ENCODE results near the gene LACTB. TPM values are rescaled to one million over a fixed set of nuclear protein-coding genes. Genes with fewer than 3 reads are reported as not detected.

LACTB gene
- total RNA-seq, 2 donors from 2014 or later, result 14.3 to 21.2 TPM

DNA sequence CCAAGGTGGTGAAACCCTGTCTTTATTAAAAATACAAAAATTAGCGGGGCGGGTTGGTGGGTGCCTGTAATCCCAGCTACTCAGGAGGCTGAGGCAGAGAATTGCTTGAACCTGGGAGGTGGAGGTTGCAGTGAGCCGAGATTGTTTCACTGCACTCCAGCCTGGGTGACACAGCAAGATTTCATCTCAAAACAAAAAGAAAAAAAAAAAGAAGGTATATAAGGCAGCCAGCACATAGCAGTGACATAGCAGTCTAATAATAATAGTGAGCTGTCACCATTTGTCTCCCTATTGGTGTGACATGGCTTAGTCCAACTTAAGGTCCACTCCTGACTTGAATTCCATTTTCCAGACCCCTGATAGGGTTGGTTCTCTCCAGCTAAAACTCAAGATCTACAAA lies 8.8 kb upstream of the LACTB start:
- intact Hi-C loops (cut with DNase I), result no loop called here
- DNase-seq (ENCODE audit: low spot score), result no peak

DNA sequence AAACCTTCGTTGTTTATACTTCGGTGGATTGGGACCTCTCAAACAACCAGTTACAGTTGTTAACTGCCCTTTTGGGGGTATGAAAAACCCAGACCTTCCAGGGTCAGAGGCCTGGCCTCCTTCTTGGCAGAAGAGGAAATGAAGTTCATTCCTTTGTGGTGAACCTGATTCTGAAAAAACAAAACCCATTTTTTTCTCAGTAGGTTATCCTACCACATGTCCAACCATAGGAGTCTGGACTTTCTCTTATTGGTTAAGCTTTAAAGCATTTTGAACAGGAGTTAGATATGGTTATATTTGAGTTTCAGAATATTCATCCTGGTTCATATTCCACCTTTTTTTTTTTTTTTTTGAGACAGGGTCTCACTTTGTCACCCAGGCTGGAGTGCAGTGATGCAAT lies 7.2 kb upstream of the LACTB start:
- DNase-seq (ENCODE audit: low spot score), result no peak
- intact Hi-C loops (cut with DNase I), result no loop called here

DNA sequence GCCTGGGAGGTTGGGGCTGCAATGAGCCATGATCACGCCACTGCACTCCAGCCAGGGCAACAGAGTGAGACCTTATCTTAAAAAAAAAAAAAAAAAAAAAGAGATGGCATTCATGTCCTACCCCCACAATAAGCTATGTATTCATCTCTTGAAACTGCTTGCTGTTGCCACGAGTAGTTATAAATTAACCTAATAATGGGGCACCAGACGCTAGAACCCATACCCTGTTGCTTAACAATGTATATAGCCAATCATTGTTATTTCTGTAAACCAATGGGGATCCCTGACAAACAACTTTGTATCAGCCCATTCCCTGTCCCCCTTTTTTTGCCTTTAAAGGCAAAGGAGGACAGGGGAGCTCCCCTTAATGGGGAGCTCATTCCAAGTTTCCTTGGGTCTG lies 2.8 kb upstream of the LACTB start:
- DNase-seq (ENCODE audit: low spot score), result no peak
- intact Hi-C loops (cut with DNase I), result no loop called here

DNA sequence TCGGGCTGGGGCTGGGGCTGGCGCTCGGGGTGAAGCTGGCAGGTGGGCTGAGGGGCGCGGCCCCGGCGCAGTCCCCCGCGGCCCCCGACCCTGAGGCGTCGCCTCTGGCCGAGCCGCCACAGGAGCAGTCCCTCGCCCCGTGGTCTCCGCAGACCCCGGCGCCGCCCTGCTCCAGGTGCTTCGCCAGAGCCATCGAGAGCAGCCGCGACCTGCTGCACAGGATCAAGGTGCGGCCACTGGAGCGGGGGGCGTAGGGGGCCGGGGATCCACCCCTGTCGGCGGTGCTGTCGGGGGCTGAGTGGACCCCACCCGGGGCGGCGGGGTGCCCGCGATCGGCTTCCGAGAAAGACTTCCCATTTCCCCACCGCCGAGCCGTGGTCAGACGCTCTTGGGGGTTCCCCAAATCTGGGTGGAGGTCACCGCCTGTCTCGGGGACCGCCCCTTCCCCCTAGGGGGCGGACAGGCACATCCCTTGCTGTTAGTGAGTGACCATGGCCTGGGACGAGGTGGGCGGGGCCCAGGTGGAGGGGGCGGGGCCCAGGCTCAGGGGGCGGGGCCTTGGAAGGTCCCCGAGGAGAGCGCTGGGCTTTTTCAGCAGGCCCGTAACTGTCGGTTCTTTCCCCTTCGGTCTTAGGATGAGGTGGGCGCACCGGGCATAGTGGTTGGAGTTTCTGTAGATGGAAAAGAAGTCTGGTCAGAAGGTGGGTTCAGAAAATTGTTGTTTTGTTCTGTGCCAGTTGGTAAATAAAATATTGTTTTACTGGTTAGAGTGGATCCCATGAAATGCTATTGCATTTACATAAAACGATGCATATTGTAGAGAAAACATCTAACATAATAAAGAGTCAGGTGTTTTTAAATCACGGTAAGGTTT lies 578 bp downstream of the LACTB start:
- intact Hi-C loops (cut with DNase I), result no loop called here
- DNase-seq (ENCODE audit: low spot score), result peak; percentile 96

DNA sequence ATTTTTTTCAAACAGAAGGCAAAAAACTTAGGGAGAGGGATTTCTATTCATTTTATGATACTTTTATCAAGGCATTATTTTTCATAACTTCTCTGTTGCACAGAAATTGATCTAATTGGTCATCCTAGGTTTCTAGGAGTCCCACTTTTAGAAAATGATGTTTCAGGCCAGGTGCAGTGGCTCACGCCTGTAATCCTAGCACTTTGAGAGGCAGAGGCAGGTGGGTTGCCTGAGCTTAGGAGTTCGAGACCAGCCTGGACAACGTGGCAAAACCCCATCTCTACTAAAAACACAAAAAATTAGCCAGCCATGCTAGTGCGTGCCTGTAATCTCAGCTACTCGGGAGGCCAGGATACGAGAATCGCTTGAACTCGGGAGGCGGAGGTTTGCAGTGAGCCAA lies 2.8 kb downstream of the LACTB start:
- intact Hi-C loops (cut with DNase I), result no loop called here
- no peak for DNase-seq (ENCODE audit: low spot score)

DNA sequence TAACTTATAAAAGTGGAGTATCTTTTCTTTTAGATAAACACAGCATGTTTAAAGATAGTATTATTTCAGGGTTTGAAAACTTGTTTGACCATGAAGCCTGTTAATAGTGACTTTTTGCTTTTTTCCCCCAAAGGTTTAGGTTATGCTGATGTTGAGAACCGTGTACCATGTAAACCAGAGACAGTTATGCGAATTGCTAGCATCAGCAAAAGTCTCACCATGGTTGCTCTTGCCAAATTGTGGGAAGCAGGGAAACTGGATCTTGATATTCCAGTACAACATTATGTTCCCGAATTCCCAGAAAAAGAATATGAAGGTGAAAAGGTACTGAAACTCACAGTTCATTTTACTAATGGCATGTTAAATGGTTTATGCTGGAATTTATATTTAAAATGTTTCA lies 5.1 kb downstream of the LACTB start:
- intact Hi-C loops (cut with DNase I), result no loop called here
- no peak for DNase-seq (ENCODE audit: low spot score)

DNA sequence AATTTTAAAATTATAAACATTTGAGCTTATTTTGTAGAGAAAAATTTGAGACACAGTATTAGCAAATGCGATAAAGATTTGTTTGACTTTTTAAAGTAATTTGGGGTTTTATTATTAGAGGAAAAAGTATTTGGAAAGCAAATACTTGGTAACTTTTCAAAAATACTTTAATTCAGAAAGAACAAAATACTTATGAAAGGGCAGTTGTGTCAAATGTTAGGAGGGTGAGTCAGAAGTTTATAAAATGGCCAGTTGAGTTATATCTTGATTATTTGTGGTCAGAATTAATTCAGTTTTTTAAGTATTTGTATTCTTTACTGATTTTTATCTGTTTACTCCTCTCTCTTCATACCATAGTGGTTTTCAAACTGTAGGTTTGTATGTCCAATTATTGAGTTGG lies 12.1 kb downstream of the LACTB start:
- intact Hi-C loops (cut with DNase I), result no loop called here
- no peak for DNase-seq (ENCODE audit: low spot score)

DNA sequence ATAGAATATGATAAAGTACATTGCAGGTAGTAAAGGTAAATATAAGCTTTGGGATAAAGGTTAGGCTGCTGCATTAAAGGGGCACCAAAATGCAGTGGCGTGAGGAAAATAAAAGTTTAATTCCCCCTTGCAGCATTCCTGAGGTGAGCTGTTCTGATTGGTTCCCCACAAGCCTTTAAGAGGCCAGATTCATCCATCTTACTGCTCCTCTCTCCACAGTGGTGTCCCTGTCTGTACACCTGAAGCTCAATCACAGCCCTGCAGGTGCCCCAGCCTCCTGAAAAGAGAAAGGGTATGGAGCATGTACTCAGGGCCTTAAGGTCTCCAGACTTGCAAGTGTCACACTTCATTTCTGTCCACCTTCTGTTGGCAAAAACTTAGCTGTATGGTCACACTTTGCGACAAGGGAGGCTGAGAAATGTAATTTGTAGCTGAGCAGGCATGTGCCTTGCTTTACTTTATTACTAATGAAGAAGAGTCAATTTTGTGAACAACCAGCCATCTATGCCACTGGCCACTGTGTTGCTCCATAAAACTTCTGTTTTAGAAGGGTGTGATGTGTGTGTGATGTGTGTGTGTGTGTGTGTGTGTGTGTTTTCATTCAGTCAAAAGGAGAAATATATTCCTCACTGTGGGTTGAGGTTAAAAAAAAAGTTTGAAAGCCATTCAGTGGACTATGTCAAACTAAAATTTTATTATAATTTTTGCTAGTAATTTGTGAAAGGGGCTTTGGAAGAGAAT lies 12.8 kb downstream of the LACTB start:
- intact Hi-C loops (cut with DNase I), result no loop called here

DNA sequence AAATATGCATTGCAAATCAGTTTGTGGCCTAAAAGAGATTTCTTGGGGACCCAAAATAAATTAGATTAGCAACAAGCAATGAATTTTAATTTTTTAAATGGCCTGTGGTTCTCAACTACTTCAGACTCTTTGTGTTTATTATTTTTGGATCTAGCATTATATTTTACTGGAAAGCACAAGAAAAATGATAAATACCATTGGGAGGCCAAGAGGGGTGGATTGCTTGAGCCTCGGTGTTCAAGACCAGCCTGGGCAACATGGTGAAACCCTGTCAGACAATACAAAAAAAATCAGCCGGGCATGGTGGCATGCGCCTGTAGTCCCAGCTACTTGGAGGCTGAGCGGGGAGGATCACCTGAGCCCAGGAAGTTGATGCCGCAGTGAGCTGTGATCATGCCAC lies 13.6 kb downstream of the LACTB start:
- intact Hi-C loops (cut with DNase I), result no loop called here
- DNase-seq (ENCODE audit: low spot score), result no peak

More for the DNA sequence above, 12.8 kb downstream of the LACTB start:
- no peak for DNase-seq (ENCODE audit: low spot score)

DNA sequence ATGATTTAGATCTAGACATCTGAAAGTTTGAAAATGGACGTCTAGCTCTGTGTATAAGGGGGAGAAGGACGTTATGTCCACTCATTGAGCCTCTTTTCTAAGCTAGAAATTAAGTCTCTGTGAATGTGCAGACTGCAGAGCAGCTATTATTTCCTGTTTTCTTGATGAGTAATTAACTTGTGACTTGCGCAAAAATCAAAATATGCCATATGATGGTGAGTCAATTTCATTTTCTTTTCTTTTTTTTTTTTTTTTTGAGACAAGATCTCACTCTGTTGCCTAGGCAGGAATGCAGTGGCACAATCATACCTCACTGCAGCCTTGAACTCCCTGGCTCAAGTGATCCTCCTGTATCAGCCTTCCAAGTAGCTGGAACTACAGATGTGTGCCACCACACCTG lies 14.1 kb downstream of the LACTB start:
- DNase-seq (ENCODE audit: low spot score), result no peak
- intact Hi-C loops (cut with DNase I), result no loop called here

DNA sequence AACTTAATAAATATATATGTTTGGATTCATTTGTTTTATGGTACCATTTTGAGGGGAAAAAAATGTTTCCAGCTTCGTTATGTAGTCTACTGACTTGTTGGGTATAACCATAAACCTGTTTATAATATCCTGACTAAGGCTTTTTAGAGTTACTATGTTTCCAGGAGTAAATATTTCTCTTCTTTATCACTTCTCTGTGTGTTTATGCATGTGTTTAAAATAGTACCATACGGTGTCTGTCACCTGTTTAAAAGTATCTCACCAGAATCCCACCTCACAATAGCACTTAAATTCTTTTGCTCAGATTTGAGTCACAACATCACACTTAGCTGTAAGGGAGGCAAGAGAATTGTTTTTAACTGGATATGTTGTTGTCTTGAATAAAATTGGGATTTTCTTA lies 15.1 kb downstream of the LACTB start:
- intact Hi-C loops (cut with DNase I), result no loop called here
- DNase-seq (ENCODE audit: low spot score), result no peak

DNA sequence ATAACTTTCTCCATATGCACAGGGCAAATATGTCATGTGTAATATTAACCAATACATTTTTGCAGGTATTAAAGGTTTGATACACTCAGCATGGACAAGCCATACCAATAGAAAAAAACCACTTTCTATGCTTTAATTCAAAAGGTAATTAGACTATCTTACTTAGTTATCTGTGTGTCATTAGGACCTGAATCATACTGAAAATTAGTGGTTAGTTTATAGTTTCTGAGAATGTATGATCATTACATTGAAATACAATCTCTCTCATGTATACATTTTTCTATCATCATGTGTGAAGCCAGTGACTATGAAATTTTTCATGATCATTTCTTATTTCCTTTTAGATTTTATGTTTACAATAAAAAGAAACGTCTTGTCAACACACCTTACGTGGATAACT lies 19.3 kb downstream of the LACTB start:
- intact Hi-C loops (cut with DNase I), result no loop called here
- DNase-seq (ENCODE audit: low spot score), result no peak

DNA sequence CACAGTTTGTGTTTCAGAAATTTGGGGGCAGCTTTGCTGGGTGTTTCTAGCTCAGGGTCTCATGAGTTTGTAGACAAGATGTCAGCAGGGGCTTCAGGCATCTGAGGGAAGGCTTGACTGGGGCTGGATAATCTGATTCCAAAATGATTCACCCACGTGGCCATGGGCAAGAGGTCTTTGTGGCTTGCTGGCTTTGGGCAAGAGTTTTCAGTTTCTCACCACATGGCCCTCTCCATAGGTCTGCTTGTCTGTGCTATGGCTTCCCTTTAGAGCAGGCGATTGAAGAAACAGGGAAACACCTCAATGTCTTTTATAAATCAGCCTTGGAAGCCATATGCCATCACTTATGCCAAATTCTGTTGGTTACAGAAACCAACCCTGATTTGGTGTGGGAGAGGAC lies 23.8 kb downstream of the LACTB start:
- intact Hi-C loops (cut with DNase I), result no loop called here
- DNase-seq (ENCODE audit: low spot score), result no peak

DNA sequence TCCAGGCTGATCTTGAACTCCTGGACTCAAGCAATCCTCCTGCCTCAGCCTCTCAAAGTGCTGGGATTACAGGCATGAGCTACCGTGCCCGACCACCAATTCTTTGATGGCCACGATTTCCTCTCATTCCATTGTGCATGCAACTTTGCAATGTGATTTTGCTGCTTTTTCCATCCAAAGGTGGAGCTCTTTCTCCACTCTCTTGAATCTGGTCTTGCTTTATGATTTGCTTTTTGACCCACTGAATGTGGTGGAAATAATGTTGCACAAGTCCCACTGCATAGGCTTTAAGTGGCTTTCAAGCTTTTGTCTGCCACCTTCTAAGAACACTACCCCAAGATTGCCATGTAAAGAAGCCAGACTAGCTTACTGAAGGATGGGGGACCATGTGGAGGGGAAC lies 25.0 kb downstream of the LACTB start:
- no peak for DNase-seq (ENCODE audit: low spot score)
- intact Hi-C loops (cut with DNase I), result no loop called here

DNA sequence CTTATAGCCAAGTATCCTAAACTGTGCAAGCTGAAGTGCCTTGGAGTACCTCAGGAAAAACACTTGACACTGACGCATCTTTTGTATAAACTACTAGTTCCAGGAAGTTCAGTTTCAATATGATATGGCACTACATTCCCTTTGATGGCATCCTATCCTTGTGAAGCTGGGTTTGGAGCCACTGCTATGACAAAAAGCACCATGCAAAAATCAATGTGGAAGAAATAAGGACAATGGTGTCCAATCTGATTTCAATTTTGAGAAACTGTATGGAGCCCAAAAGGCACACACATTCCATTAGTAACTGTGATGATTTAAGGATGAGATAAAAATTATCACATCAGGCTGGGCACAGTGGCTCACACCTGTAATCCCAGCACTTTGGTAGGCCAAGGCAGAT lies 30.0 kb downstream of the LACTB start:
- no peak for DNase-seq (ENCODE audit: low spot score)
- intact Hi-C loops (cut with DNase I), result no loop called here

DNA sequence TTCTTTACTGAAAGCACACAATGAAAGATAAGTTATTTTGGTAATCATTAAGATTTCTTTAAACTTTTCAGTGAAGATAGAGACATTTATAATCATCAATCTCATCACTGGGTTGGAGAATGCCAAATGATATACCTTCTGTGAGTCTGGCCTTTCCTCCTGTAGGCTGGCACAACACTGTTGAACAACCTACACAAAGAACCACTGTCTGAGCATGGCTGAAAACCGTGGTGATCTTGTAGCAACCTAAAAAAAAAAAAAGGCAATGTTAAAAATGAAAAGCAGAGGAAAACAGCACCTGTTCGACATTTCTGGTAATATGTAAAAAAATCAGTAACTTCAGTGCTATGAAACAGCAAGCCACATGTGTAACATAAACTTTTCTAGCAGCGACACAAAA lies 33.8 kb downstream of the LACTB start:
- DNase-seq (ENCODE audit: low spot score), result no peak
- intact Hi-C loops (cut with DNase I), result no loop called here

DNA sequence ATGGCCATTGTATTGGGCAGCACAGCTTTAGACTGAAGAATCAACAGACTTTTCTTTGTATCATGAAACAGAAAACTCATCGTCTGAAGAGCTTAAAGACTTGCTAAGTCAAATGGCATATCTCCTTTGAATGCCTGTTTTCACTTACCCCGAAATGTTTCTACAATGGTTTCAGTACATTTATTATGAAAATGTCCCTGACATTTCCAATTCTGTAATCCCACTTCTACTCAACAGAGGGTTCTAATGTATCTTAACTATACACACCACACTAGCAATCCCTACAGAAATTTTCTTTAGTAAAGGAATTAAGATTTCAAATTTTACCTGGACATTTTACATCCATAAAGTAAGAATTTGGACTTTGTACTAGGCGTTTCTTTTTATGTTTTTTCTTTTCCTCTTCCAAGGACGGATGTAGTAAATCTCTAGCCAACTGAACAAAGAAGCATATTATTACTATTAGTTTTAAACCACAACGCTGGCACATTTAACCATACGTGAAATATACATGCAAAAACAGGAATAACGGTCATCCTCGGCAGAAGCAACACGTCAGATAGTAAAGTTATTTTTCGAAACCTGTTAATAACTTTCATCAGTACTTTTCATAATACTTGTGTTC lies 34.5 kb downstream of the LACTB start:
- intact Hi-C loops (cut with DNase I), result no loop called here
- no peak for DNase-seq (ENCODE audit: low spot score)

DNA sequence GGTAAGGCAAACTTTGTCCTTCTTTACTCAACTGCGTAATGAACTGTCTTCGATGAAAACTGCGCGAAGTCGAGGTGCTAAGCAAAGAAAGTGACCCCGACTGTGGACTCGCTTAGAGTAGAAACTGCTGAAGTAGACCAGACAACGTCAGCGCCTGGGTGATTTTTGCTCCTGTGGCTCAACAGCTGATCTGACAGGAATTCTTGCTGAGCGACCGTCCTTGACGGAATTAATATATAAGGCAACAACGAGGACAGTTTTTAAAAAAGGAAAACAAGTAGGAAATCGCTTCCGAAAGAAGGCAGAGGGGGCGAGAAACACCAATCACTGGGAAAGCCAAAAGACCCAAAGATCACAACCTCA lies 35.1 kb downstream of the LACTB start:
- intact Hi-C loops (cut with DNase I), result no loop called here

DNA sequence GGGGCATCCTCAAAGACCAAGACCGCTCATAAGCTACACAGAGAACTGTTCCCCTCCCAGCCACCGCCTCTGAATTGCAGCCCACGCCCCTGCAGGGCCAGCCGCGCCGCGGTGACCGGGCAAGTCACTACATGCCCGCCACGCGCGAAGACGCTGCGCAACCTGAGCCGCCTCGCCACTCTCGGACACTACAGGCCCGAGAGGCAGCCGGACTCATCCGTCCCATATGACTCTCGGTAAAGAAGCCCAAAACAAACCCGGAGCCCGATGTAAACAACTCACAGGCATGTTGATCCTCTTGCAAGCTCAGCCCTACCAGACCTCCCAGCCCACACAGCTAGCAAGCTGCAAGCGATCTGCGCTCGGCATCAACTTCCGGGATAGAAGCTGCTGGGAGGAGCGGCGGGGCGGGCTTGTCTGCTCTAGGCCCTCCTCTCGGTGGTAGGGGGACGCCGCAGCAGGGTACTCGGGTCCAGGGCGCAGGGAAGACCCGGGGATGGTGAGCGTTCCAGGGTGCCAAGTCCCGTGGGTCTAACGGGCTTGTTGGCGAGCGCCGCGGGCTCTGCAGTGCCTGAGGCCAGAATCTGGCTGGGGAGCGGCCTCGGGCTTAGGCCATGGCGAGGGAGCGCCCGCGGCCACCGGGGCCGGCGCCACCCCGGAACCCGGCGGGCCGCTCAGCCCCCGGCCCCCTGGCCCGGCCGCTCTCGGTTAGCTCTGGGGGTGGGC lies 35.6 kb downstream of the LACTB start, which contains the start of gene RPS27L:
Gene RPS27L, minus strand, starts transcription at position 360 of the 726 bp plus-strand sequence. Its CDS starts 72 bp downstream, at position 288.
- peak; percentile 98 for DNase-seq (ENCODE audit: low spot score)
- intact Hi-C loops (cut with DNase I), result no loop called here

More for the DNA sequence above, 35.1 kb downstream of the LACTB start:
- DNase-seq (ENCODE audit: low spot score), result no peak
